ENCODE measurements around the gene WFIKKN2.
A peak's percentile ranks its signal among the peaks of the same experiment; 100 is the strongest.

Gene WFIKKN2

GRCh38 chr17:50839591-50840310 is 4.4 kb downstream of the WFIKKN2 start:
- no peak for TF ChIP-seq CTCF (IDR thresholded peaks at IDR 0.05)

GRCh38 chr17:50840311-50840851 is 5.0 kb downstream of the WFIKKN2 start:
- TF ChIP-seq CTCF (IDR thresholded peaks at IDR 0.05) = no peak

- no peak for TF ChIP-seq CTCF (IDR thresholded peaks at IDR 0.05)
These were observed 6.0 kb downstream of the WFIKKN2 start for GRCh38 chr17:50841277-50841948.

GRCh38 chr17:50841949-50842354 is 6.6 kb downstream of the WFIKKN2 start:
- TF ChIP-seq CTCF (IDR thresholded peaks at IDR 0.05) = peak; percentile 79

- no peak for TF ChIP-seq CTCF (IDR thresholded peaks at IDR 0.05)
These were observed 7.2 kb downstream of the WFIKKN2 start for GRCh38 chr17:50842506-50843149.

GRCh38 chr17:50843150-50843905 is 7.9 kb downstream of the WFIKKN2 start:
- no peak for TF ChIP-seq CTCF (IDR thresholded peaks at IDR 0.05)

- TF ChIP-seq CTCF (IDR thresholded peaks at IDR 0.05) = no peak
These were observed 8.8 kb downstream of the WFIKKN2 start for GRCh38 chr17:50844117-50844700.
